ENCODE data around the gene MAP4K2. TPM values are rescaled to one million over a fixed set of nuclear protein-coding genes. Genes with fewer than 3 reads are reported as not detected.

MAP4K2 gene
- total RNA-seq, 1 experiment from 2014 or later, result 34.3 TPM

DNA sequence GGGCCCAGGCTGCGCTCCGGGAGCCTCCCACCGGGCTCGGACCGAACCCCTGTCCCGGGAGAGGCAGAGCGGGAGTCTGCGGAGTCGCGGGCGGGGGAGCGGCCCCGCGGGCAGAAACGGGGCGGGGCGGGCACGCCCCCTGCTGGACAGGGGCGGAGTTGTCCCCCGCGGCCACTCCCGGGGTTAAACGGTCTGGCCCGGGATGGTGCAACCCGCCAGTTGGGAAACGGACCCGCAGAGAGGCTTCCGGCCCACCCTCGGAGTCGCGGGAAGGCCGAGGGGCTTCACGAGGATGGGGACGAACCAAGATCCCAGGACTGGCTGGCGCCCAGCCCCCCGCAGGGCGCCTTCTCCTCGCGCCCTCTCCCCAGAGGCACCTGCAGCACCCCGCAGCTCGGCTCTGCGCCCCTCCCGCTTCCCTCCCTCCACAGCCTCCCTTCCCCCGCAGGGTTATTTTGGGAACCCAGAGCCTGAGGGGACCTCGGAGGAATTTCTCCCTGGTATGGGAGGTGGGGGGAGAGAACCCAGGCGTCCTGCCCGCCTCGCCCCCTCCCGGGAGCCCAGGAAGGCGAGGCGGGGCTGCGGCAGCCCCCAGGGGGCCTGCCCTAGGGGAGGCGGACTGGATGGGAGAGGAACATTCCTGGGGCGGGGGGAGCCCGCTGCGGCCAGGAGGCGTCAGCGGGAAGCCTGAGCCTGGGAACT lies 60.0 kb downstream of the MAP4K2 start:
- Histone ChIP-seq H3K27ac (no peak overlapping the region), H3K4me2 (peak overlapping the region; percentile 89), H3K4me3 (peak overlapping the region; percentile 64), H2AFZ (peak overlapping the region; percentile 92), H4K20me1 (ENCODE audit: insufficient read depth) (no peaks in the 10 kb centered on the region), H3F3A (ENCODE audit: insufficient read depth, low read depth) (peaks cover 10% of the 10 kb centered on the region), H3K4me1 (replicated peaks; ENCODE audit: insufficient read depth) (peaks cover 13% of the 10 kb centered on the region), H3K27me3 (ENCODE audit: insufficient read depth, low read depth) (peaks cover 51% of the 10 kb centered on the region), H3K9me2 (ENCODE audit: insufficient read depth) (no peaks in the 10 kb centered on the region), H3K9me3 (ENCODE audit: insufficient read depth, low read depth) (no peaks in the 10 kb centered on the region), H3K79me2 (ENCODE audit: low read depth) (no peaks in the 10 kb centered on the region), H3K36me3 (ENCODE audit: low read depth) (no peaks in the 10 kb centered on the region)
- TF ChIP-seq, protein P1, sequence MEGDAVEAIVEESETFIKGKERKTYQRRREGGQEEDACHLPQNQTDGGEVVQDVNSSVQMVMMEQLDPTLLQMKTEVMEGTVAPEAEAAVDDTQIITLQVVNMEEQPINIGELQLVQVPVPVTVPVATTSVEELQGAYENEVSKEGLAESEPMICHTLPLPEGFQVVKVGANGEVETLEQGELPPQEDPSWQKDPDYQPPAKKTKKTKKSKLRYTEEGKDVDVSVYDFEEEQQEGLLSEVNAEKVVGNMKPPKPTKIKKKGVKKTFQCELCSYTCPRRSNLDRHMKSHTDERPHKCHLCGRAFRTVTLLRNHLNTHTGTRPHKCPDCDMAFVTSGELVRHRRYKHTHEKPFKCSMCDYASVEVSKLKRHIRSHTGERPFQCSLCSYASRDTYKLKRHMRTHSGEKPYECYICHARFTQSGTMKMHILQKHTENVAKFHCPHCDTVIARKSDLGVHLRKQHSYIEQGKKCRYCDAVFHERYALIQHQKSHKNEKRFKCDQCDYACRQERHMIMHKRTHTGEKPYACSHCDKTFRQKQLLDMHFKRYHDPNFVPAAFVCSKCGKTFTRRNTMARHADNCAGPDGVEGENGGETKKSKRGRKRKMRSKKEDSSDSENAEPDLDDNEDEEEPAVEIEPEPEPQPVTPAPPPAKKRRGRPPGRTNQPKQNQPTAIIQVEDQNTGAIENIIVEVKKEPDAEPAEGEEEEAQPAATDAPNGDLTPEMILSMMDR (conservative IDR thresholded peaks at IDR 0.05), result peak; percentile 93
- TF ChIP-seq EZH2 (IDR thresholded peaks at IDR 0.05; ENCODE audit: low read depth), result no peak; the same call in 1 of the 2 replicates
- ChIA-PET CTCF (interaction anchor here (0.5 to 0.7 kb wide), 4 partner anchors 9 to 424 kb away, joined by 3 to 7 read pairs (median 4); no protein-coding TSS in a partner anchor), POLR2A (ENCODE audit: unreplicated experiment) (interaction anchor here (0.6 kb wide), 1 partner anchor 1158 kb away, joined by 8 read pairs; no protein-coding TSS in a partner anchor)
- BruUV-seq (replicated peaks), result no TSS peak
- intact Hi-C loops (cut with micrococcal nuclease; ENCODE audit: unreplicated experiment), result loop anchor here (5.0 kb wide), 1 partner anchor 91 kb away; no protein-coding TSS in a partner anchor
- peak in 1 of 2 experiments; percentile 83 for DNase-seq

DNA sequence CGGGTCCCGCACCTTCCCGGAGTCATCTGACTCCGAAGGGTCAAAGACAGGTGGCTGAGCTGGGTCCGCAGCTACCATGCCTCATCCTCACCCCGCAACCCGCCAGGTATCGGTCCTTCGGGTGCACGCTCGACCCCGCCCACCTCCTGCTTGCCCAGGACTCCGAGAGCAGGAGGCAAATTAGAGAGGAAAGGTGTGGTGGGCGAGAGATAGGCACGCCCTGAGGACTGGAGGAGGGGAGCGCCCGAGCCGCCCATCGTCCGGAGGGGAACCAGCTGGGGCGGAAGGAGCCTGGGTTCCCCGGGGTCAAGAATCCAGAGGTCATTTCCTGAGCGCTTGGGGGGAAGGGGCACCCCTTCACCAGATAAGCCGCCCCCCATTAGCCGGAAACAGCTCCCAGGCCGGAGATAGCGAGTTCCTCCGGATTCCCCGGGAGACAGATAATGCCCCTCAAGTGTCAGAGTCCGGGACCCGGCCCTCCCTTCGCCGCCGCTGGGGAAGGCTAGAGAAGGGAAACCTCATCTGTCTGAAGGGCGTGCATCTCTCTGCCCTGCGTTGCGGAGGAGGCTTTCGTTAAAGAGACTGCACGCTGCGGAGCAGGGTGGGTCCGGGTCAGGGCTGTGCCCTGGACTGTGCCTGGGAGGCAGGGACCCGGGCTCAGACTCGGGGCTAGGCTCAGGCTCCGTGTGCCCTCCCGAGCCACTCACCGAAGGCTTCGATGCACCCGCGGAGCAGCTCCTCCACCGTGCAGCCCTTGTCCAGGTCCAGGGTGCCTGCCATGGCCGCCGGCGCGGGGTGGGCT lies 60.7 kb downstream of the MAP4K2 start:
- Histone ChIP-seq H2AFZ (peak overlapping the region; percentile 92), H3K4me2 (peak overlapping the region; percentile 89), H3K36me3 (ENCODE audit: low read depth) (no peaks in the 10 kb centered on the region), H3K9me2 (ENCODE audit: insufficient read depth) (no peaks in the 10 kb centered on the region), H4K20me1 (ENCODE audit: insufficient read depth) (no peaks in the 10 kb centered on the region), H3F3A (ENCODE audit: insufficient read depth, low read depth) (peaks cover 11% of the 10 kb centered on the region), H3K4me3 (peak overlapping the region; percentile 64; the same call in 1 of the 2 replicates), H3K4me1 (replicated peaks; ENCODE audit: insufficient read depth) (peaks cover 13% of the 10 kb centered on the region), H3K27me3 (ENCODE audit: insufficient read depth, low read depth) (peaks cover 51% of the 10 kb centered on the region), H3K27ac (no peak overlapping the region), H3K9me3 (ENCODE audit: insufficient read depth, low read depth) (no peaks in the 10 kb centered on the region), H3K79me2 (ENCODE audit: low read depth) (no peaks in the 10 kb centered on the region)
- intact Hi-C loops (cut with micrococcal nuclease; ENCODE audit: unreplicated experiment), result loop anchor here (5.0 kb wide), 1 partner anchor 90 kb away; no protein-coding TSS in a partner anchor
- BruUV-seq (replicated peaks), result no TSS peak
- POLR2A ChIA-PET (ENCODE audit: unreplicated experiment), result interaction anchor here (0.6 kb wide), 1 partner anchor 1158 kb away, joined by 8 read pairs; no protein-coding TSS in a partner anchor
- DNase-seq, result no peak
- no peak; the same call in 1 of the 2 replicates for TF ChIP-seq EZH2 (IDR thresholded peaks at IDR 0.05; ENCODE audit: low read depth)
- TF ChIP-seq, protein P1 (conservative IDR thresholded peaks at IDR 0.05), result no peak
- CTCF ChIA-PET, result interaction anchor here (0.5 to 0.7 kb wide), 3 partner anchors 10 to 362 kb away, joined by 3 to 7 read pairs (median 5); no protein-coding TSS in a partner anchor

DNA sequence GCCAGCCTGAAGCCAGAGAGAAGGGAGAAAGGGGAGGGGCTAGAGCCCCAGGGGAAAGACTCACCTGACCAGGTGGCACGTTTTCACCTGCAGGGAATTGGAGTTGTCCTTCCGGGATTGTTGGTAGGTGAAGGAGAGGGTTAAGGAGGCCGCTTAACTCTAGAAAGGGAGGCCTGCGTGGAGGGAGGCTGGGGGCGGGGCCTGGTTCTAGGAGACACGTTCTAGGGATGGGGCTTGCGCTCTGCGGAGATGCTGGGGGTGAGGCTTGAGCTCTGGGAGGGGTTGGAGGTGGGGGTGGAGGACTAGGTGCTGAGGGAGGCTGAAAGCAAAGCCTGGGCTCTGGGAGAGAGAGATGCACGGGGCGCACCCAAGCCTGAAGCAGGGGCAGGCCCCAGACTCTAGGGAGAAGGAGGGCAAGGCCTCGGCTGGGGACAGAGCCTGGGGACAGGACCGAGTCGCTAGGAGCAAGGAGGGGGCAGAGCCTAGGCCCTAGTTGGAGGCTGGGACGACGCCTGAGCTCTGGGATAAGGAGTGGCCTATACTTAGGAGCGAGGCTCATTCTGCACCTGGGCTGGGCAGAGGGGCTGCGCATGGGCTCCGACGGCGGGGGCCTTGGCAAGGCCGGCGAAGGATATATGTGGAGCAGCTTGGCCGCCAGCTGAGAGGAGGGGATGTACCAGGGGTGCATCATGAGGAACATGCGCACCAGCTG lies 61.5 kb downstream of the MAP4K2 start:
- Histone ChIP-seq H3K4me3 (no peak overlapping the region), H4K20me1 (ENCODE audit: insufficient read depth) (no peaks in the 10 kb centered on the region), H3K79me2 (ENCODE audit: low read depth) (no peaks in the 10 kb centered on the region), H3K27me3 (ENCODE audit: insufficient read depth, low read depth) (peaks cover 51% of the 10 kb centered on the region), H3K9me3 (ENCODE audit: insufficient read depth, low read depth) (no peaks in the 10 kb centered on the region), H3K4me1 (replicated peaks; ENCODE audit: insufficient read depth) (peaks cover 16% of the 10 kb centered on the region), H3K36me3 (ENCODE audit: low read depth) (no peaks in the 10 kb centered on the region), H3K9me2 (ENCODE audit: insufficient read depth) (no peaks in the 10 kb centered on the region), H3K27ac (no peak overlapping the region), H3K4me2 (no peak overlapping the region), H3F3A (ENCODE audit: insufficient read depth, low read depth) (peaks cover 11% of the 10 kb centered on the region), H2AFZ (no peak overlapping the region)
- DNase-seq, result no peak
- intact Hi-C loops (cut with micrococcal nuclease; ENCODE audit: unreplicated experiment), result loop anchor here (5.0 kb wide), 1 partner anchor 89 kb away; no protein-coding TSS in a partner anchor
- CTCF ChIA-PET, result no interaction called here
- POLR2A ChIA-PET (ENCODE audit: unreplicated experiment), result no interaction called here
- TF ChIP-seq EZH2 (IDR thresholded peaks at IDR 0.05; ENCODE audit: low read depth), result no peak
- TF ChIP-seq, protein P1 (conservative IDR thresholded peaks at IDR 0.05), result no peak
- BruUV-seq (replicated peaks), result no TSS peak
